GM19468 (cell line): ENCODE measurements around the gene CEP112.
A peak's percentile ranks its signal among the peaks of the same experiment; 100 is the strongest.

Source experiments
- ATAC-seq: cut with Tn5 transposase; IDR thresholded peaks from one replicate; pipeline ENCODE4 v1.9.1; 2021; ENCODE audit warnings: mild to moderate bottlenecking, moderate library complexity, moderate number of reproducible peaks; ENCODE audit not compliant: unreplicated experiment; ENCODE audit errors: extremely low read depth

CEP112 gene

GRCh38 chr17:65952015-65952414 is 239.9 kb downstream of the CEP112 start:
- ATAC-seq = no peak

- ATAC-seq = no peak
These were observed 244.1 kb downstream of the CEP112 start for GRCh38 chr17:65947831-65948230.

DNA sequence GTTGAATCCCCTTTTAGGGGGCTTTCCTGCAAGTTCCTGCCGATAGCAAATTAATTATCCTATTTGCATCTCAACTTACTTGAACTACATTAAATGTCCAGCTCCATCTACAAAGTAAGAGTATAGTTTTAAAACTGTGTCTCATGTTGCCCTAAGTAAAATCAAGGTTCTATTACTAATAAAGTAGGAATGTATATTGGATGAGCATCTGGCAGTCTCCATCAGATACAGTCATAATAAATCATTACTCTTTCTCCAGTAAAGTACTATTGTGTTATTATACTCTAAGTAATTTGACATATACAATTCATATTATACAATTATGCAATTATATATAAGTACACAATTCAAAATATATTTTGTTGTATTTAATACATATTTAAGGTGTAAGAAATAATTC is 249.3 kb downstream of the CEP112 start:
- ATAC-seq = no peak

DNA sequence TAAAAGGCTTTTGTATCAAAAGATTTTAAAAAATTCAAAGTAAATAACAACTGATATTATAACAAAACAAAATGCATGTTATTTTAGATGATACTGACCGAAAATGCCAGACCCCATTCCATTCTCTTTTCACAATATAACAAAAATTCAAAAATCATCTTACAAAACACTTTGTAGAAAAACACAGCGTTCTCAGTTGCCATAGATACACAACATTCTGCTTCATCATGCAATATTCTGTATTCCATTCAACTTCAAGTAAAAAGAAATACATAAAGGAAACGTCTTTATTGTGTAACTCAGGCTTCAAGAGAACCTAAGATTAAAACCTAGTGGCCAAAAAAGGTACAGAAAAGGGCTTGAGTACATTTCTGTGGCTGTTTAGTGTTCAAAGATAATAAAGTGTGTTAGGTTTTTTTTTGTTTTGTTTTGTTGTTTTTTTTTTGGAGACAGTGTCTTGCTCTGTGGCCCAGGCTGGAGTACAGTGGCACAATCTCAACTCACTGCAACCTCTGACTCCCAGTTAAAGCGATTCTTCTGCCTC is 250.5 kb downstream of the CEP112 start:
- no peak for ATAC-seq

DNA sequence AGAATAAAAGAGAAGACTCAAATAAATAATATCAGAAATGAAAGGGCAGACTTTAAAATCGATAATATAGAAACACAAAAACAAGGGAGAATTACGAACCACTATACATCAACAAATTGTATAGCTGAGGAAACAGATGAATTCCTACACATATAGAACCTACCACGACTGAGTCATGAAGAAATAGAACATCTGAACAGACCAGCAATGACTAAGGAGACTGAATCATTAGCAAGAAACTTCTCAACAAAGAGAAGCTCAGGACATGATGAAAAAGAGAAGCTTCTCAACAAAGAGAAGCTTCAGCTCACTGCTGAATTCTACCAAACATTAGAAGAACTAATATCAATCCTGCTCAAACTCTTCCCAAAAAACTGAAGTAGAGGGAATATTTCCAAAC is 255.9 kb downstream of the CEP112 start:
- ATAC-seq = no peak

DNA sequence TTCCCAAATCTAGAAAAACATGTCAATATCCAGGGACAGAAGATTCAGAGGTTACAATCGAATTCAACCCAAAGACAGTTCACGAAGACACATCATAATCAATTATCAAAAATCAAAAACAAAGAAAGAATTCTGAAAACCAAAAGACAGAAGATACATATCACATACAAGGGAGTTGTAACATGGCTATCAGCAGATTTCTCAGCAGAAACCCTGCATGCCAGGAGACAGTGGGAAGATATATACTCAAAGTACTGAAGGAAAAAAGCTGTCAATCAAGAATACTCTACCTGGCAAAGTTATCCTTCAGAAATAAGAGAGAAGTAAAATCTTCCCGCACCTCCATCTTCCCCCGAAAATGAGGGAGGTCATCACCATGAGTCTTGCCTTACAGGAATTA is 258.6 kb downstream of the CEP112 start:
- no peak for ATAC-seq

DNA sequence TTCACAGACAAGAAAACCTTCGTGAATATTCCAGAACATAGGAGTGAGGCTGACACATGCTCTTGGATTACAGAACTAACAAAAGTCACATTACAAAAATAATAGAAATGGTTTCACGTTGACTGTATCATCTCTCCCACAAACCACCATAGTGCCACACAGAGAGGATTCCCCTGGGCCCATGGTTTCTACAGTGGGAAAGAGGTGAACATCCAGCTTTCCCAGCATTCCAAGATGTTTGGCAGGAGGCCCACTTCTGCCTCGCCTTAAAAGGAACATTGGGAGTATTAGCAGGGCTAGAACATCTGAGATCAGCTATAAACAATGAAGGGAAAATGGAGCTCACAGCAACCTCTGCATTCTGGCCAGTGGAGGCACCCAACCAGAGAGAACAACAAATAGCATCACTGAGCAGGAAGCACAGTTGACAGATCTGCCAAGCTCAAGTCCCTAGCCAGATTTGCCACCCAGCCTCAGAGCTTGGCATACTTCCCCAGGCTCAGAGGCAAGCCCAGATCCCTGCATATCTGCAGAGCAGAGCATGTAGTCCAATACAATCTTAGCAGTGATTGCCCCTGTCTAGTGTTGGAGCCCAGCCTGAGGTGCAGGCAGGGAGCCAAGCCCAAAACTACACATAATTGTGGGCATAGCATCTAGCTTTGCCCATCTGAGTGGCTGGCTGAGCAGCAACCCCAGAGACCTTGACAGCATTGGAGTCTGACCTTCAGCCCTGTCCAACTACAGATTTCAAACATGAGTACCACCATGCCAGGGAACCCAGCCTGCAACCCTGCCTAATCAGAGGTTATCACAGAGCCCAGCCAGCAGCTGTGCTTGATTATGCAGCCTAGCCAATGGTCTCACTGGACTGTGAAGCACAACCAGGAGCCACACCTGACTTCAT is 260.4 kb downstream of the CEP112 start:
- no peak for ATAC-seq

DNA sequence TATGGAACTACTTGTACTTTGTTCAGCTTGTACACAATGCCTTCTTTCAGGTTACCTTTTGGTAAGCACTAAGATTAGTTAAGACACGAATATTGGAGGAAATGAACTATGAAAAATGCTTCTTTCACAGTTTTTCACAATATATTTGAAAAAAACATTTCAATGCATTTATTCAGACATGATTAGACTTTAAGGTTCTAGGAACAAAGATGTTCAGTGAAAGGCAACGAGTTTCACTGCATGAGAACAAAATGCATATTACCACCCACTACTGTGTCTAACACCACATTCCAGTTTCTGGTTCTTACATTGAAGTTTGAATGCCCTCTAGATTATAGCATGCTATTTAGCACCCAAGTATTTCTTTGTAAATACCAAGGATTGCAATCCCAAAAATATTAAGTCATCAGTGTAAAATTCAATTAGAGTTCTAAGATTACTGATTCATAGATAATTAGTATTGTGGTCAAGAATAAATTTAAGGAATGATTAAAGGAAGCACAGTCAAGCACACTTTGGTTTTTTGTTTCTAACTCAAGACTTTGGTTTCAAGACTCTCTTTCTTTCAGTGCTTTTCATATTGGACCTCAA is 261.7 kb downstream of the CEP112 start:
- no peak for ATAC-seq

DNA sequence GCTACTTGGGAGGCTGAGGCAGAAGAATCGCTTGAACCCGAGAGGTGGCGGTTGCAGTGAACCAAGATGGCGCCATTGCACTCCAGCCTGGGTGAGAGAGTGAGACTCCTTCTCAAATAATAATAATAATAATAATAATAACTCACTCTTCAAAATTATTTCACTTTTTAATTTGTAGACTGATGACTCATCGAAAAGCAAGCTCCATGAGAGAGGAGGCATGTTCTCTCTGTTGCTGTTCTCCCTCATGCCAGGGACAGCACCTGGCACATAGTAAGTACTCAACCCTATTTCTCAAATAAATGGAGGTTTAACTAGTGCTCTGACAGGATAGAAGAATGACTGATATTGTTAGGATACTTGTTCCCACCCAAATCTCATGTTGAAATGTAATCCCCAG is 265.3 kb downstream of the CEP112 start:
- ATAC-seq = no peak

DNA sequence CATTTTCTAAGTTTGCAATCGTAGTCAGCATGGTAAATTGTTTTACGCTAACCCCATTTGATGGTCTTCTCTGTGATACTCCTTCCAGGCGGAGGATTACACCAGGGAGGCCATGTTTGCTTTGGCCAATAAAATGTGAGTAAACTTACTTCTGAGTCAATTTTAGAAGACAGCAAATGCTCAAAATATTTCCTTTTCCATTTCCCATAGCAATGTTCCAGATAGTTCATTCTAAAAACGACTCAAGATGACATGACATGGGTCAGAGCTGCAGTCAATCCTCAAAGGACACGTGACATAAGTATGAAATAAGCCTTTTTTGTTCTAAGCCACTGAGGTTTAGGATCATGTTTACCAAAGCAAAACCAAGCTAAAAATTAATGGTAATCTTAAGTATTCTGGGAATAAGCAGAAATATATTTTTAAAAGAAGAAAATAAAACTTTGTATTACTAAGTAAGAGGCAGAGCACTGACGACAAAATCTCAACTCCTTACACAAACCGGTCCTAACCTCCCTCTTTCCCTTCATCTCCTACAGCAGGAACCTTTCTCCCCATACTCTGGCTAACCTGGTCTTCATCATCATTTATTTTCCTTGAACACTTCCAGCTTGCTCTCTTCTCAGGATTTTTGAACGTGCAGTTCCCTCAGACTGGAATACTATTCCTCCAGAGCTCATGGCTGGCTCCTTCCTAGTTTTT is 266.2 kb downstream of the CEP112 start:
- ATAC-seq = no peak

DNA sequence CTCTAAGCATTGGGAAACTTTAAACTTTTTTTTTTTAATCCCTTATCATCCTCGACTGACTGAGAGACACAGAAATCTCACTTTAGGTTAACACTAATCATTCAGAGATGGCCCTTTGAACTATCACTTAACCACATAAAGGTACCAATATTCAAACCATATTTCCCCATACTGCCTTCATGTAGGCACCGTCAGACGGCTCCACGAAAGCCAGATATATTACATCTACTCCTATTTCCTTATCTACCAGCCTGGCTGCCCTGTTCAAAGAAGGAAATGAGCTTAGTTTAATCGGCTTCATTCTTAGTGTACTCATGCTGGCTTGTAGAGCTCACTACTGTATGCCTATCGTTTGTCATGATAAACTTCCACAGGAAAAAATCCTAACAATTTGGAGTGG is 270.9 kb downstream of the CEP112 start:
- ATAC-seq = no peak

- ATAC-seq = no peak
These were observed 273.0 kb downstream of the CEP112 start for GRCh38 chr17:65918916-65919315.

DNA sequence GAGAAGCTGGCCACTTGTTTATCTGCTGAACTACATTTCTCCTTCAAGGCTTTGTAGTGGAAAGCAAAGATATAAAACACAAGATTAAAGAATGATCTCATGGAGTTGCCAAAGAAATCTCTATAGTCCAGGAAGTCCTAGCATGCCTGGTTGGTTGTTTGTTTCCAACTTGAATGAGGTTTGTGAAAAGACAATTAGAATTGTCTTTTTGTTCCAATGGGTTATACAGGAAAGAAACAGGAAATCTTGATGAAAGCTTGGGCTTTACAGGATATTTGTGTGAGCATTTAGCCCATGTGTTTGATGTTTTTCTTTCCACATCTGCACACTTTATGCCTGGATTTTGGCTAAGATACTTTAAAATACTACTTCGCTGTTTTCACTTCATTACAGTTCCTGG is 273.4 kb downstream of the CEP112 start:
- no peak for ATAC-seq

DNA sequence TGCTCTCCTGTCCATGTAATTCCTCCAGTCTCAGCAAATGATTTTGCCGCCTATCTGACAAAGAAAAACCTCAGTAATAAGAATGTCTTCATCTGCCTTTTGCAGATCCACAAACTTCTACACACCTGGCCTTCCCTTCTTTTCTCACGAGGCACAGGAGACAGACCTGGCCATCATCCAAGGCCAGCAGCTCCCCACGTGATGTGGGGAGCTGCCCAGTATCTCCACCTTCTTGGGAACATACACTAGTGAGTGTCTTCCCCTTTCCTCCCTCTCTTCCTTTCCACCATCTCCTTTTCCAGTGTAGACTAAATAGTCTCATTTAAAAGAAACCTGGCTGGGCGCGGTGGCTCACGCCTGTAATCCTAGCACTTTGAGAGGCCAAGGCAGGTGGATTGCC is 274.4 kb downstream of the CEP112 start:
- ATAC-seq = no peak

- no peak for ATAC-seq
These were observed 275.5 kb downstream of the CEP112 start for GRCh38 chr17:65916425-65916824.

- peak; percentile 93 for ATAC-seq
These were observed 277.1 kb downstream of the CEP112 start for GRCh38 chr17:65914784-65915342.

GRCh38 chr17:65913326-65913850 is 278.5 kb downstream of the CEP112 start:
- ATAC-seq = no peak

- ATAC-seq = no peak
These were observed 281.1 kb downstream of the CEP112 start for GRCh38 chr17:65910836-65911235.

DNA sequence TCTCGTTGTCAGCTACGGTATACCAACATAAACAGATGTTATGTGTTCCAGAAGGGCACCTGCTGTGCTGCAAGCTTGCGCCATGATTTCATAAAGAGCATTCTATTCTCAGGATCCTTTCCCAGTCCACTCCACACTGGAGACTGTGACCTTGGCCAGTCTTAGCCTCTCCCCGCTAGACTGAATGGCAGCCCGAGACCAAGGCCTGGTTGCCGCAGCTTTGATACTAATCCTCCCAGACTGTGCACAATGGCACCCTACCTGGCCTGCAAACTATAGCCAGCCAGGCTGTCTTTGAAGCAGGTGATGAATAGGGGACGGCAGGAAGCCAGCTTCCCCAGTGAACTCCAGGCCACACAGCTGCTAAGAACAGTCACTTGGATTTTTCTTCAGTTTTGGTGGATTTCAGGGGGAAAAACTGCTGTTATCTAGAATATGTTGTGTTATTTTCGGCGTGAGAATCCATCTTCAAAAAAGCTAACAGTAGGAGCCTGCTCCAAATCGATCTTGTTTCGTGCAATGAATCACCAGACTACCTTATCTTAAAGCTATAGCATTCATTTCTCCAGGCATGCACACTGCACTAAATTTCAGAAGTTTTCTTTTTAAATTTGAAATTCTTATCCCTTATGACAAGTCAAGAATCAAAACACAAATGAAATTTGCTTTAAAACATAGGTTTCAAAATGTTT is 289.0 kb downstream of the CEP112 start:
- ATAC-seq = no peak

- no peak for ATAC-seq
These were observed 289.8 kb downstream of the CEP112 start for GRCh38 chr17:65902155-65902554.
